LNCAP (cell line): ENCODE data around the gene CCDC178.

ENCODE experiments used
- CTCF ChIP-seq: fragments of 450-650 bp; IDR thresholded peaks from 2 replicates; pipeline ENCODE4 v1.5.1; 2017; ENCODE audit warnings: mild to moderate bottlenecking

CCDC178 gene

GRCh38 chr18:33440060-33441043 lies at the start of gene CCDC178:
Gene CCDC178, minus strand, starts transcription at chr18:33440721. Its CDS starts 28,633 bp downstream, at chr18:33412088.
- TF ChIP-seq CTCF: peak; percentile 53

GRCh38 chr18:33483908-33484307 lies 43.4 kb upstream of the CCDC178 start:
- TF ChIP-seq CTCF: no peak

GRCh38 chr18:33472509-33472908 lies 32.0 kb upstream of the CCDC178 start:
- no peak for TF ChIP-seq CTCF

- no peak for TF ChIP-seq CTCF
Measured at GRCh38 chr18:33470216-33470615, 29.7 kb upstream of the CCDC178 start.

- no peak for TF ChIP-seq CTCF
Measured at GRCh38 chr18:33469699-33470098, 29.2 kb upstream of the CCDC178 start.

GRCh38 chr18:33467531-33467930 lies 27.0 kb upstream of the CCDC178 start:
- no peak for TF ChIP-seq CTCF

- no peak for TF ChIP-seq CTCF
Measured at GRCh38 chr18:33466822-33467221, 26.3 kb upstream of the CCDC178 start.
